Fibroblast of skin of back (primary cell): ENCODE measurements around the gene KDM4B.

Source experiments
- DNase-seq: peaks from one replicate; pipeline ENCODE4 v3.0.0-alpha.2; 2013

KDM4B gene

GRCh38 chr19:5073153-5073844, 104.4 kb downstream of the KDM4B start:
- no peak for DNase-seq

- no peak for DNase-seq
Measured at GRCh38 chr19:5074407-5074806, 105.5 kb downstream of the KDM4B start.

- no peak for DNase-seq
Measured at GRCh38 chr19:5074830-5075394, 106.0 kb downstream of the KDM4B start.

- no peak for DNase-seq
Measured at GRCh38 chr19:5075597-5075996, 106.7 kb downstream of the KDM4B start.

- no peak for DNase-seq
Measured at GRCh38 chr19:5076440-5077208, 107.7 kb downstream of the KDM4B start.

GRCh38 chr19:5077209-5077515, 108.2 kb downstream of the KDM4B start:
- DNase-seq = no peak

- DNase-seq = no peak
Measured at GRCh38 chr19:5078182-5078581, 109.3 kb downstream of the KDM4B start.

GRCh38 chr19:5078666-5079065, 109.8 kb downstream of the KDM4B start:
- no peak for DNase-seq

- no peak for DNase-seq
Measured at GRCh38 chr19:5079071-5079774, 110.3 kb downstream of the KDM4B start.

GRCh38 chr19:5080030-5080654, 111.2 kb downstream of the KDM4B start:
- no peak for DNase-seq

GRCh38 chr19:5080809-5081208, 111.9 kb downstream of the KDM4B start:
- no peak for DNase-seq

GRCh38 chr19:5081443-5082161, 112.7 kb downstream of the KDM4B start:
- no peak for DNase-seq

GRCh38 chr19:5083547-5083965, 114.6 kb downstream of the KDM4B start:
- DNase-seq = no peak

GRCh38 chr19:5085566-5085965, 116.7 kb downstream of the KDM4B start:
- no peak for DNase-seq

GRCh38 chr19:5086230-5086629, 117.3 kb downstream of the KDM4B start:
- no peak for DNase-seq

GRCh38 chr19:5086725-5087439, 118.0 kb downstream of the KDM4B start:
- no peak for DNase-seq

- DNase-seq = no peak
Measured at GRCh38 chr19:5089283-5089682, 120.4 kb downstream of the KDM4B start.

- no peak for DNase-seq
Measured at GRCh38 chr19:5090465-5091017, 121.6 kb downstream of the KDM4B start.

GRCh38 chr19:5091018-5091683, 122.2 kb downstream of the KDM4B start:
- DNase-seq = peak; percentile 81

- no peak for DNase-seq
Measured at GRCh38 chr19:5091684-5092480, 123.0 kb downstream of the KDM4B start.
